Measurements from ENCODE around the gene DSE.

Gene DSE

GRCh38 chr6:116362276-116362675 lies 8.5 kb upstream of the DSE start:
- no peak for DNase-seq (ENCODE audit: low spot score)

- no peak for DNase-seq (ENCODE audit: low spot score)
These were observed 7.0 kb upstream of the DSE start for GRCh38 chr6:116363759-116364158.

DNA sequence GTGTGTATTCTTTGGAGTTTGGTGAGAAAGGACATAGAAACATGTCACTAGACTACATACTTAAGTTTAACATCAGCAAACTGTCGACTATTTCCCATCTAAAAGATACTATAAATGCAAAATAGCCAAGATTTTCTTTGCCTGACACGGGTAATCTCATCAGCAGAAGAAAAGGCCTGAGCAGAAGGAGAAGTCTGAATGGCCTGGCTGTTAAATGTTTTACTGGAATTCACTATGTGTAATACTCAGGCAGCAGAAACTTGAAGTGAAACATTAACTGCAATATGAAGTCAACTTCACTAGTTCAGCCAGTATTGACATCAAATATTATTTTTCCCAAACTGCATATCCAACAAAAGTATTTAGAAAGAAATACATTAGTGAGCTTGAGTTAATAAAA lies 6.4 kb upstream of the DSE start:
- DNase-seq (ENCODE audit: low spot score), result no peak

GRCh38 chr6:116365743-116366142 lies 5.0 kb upstream of the DSE start:
- no peak for DNase-seq (ENCODE audit: low spot score)

DNA sequence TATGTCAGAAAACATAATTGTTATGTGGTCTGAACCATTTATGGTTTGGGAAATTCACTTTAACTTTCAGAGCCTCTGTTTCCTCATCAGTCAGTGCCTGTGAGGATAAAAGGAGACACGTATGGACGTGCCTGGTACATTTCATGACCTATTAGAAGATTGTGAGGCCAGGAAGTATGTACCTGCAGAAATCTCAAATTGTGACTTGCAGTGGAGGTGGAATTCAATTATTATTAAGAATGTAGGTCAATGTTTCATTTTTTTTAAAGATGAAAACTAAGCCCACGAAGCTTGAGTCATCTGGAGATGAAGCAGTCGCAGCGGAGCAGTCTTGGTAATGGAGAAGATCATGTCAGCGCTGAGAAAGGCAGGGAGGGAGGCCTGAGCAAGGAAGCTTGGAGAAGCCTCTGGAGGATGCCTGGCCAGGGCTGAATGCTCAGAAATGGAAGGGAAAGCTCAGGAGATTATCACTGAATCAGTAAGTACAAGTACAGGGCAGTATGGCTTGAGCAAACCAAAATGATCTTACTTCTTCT lies 3.9 kb upstream of the DSE start:
- no peak for DNase-seq (ENCODE audit: low spot score)

- no peak for DNase-seq (ENCODE audit: low spot score)
These were observed 1.2 kb upstream of the DSE start for GRCh38 chr6:116369540-116369939.

DNA sequence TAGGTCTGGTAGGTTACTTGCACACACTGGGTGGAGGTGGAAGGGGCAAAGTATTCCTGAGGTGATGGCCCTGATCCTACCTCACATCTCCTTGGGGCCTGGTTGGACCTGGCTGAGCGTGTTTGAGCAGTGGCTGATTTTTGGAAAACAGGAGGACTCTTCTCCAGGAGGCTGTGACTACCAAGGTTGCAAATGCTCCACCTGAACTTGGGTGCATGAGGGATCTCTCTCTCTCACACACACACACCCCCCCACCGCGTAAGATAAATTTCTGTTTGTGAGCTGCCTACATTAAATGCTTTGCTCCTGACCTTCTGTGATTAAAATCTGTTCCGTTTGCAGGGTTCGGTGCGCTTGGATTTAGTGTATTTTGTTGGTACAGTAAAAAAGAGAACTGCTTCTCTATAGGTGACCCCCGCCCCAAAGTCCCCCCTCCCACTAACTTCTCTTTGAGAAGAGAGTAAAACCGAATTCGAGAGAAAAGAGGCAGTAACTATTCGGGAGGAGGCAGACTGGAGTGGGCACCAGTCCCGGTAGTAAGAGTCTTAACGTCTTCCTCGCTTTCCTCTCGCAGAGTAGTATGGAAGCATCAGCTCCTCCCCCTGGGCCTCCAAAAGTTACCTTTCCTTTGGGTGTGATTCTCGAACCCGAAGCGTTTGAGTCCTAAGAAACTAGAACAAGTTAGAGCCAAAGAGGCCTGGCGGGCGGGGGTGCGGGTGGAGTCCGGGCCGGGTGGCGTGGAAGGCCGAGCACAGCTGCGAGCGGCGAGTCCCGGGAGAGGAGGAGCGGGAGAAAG lies 585 bp upstream of the DSE start:
- DNase-seq (ENCODE audit: low spot score), result no peak

GRCh38 chr6:116371120-116371917 lies 572 bp downstream of the DSE start:
- DNase-seq (ENCODE audit: low spot score), result peak; percentile 41

- DNase-seq (ENCODE audit: low spot score), result no peak
These were observed 1.1 kb downstream of the DSE start for GRCh38 chr6:116371918-116372209.

- no peak for DNase-seq (ENCODE audit: low spot score)
These were observed 2.6 kb downstream of the DSE start for GRCh38 chr6:116373300-116373699.

DNA sequence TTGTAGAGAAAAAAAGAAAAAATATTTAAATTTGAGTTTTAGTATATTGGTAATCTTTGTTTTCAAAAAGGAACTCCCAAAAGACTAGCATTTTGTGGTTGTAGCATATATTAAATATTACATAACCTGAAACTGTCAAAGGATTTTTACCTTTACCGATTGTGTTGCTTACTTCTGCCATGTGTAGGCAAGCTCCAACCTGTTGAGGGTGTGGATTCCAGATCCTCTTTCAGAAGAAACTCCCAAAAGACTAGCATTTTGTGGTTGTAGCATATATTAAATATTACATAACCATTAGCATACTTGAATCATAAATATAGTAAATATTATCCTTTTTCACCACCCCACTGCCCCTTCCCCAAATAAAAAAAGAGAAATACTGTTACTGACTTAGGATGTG lies 3.2 kb downstream of the DSE start:
- no peak for DNase-seq (ENCODE audit: low spot score)

- DNase-seq (ENCODE audit: low spot score), result no peak
These were observed 3.8 kb downstream of the DSE start for GRCh38 chr6:116374586-116374985.

DNA sequence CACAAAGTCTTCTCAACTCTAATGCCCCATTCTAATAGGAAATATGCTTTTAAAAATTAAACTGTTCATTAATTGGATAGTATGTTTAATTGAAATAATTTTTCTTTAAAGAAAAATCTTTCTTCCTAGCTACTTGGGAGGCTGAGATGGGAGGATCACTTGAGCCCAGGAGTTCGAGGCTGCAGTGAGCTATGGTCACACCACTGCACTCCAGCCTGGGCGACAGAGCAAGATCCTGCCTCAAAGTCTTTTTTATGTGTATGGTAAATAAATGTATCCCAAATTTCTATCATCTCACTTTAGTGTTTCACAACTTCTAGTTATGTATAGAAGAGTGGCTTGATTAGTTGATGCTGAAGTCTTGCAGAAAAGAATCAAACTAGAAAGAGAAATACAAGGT lies 4.5 kb downstream of the DSE start:
- no peak for DNase-seq (ENCODE audit: low spot score)

- no peak for DNase-seq (ENCODE audit: low spot score)
These were observed 5.4 kb downstream of the DSE start for GRCh38 chr6:116376149-116376548.

- DNase-seq (ENCODE audit: low spot score), result no peak
These were observed 9.0 kb downstream of the DSE start for GRCh38 chr6:116379764-116380163.

DNA sequence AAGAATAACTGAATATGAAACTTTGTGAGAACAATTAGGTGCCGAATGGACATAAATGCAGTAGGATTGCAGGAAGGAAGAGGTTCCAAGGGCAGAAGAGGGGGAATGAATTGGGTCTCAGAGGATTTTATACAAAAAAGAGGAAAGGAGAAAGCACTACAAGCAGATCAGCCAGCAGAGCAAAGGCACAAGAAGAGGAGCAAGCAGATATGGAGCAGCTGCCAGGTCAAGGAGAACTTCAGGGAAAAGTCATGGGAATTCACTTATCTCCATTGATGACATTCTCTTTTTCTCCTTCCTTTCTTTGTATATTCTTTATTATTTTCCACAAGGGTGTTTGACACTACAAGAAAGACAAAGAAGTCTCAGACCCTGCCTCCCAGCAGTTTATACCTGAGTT lies 9.6 kb downstream of the DSE start:
- DNase-seq (ENCODE audit: low spot score), result no peak

GRCh38 chr6:116381000-116381399 lies 10.3 kb downstream of the DSE start:
- DNase-seq (ENCODE audit: low spot score), result no peak

DNA sequence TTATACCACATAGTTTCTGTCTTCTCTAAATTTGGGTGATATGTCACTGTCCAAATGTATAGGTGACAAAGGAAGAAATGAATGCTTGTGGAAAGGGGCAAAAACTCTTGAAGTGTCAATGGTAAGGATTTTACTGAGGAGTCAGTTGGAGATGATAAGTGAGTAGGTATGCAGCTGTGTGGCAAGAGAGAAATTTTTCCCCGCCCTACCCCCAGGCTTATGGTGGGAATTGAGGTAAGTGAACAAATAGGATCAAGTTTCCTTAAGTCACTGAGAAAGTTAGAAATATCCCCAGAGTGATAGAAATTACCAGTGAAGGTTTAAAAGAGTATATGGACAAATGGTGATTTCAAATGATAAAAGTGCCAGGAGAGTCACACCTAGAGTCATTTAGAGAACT lies 11.8 kb downstream of the DSE start:
- DNase-seq (ENCODE audit: low spot score), result no peak

- no peak for DNase-seq (ENCODE audit: low spot score)
These were observed 14.1 kb downstream of the DSE start for GRCh38 chr6:116384727-116385458.

DNA sequence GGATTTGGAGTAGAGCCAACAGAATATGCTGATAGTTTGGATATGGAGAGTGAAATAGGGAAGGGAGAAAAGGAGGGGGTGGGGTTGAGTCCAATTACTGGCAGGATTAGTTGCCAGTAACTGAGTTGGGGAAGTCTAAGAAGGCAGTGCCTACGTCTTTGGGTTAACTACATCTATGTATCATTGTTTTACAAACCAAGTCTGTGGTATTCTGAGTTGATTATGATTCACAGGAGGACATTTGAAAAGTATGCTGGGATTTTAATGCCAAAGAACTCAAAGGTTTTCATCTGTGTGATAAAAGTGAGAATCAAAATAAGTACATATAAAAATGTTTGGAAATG lies 14.7 kb downstream of the DSE start:
- DNase-seq (ENCODE audit: low spot score), result no peak

GRCh38 chr6:116385921-116386320 lies 15.2 kb downstream of the DSE start:
- no peak for DNase-seq (ENCODE audit: low spot score)

DNA sequence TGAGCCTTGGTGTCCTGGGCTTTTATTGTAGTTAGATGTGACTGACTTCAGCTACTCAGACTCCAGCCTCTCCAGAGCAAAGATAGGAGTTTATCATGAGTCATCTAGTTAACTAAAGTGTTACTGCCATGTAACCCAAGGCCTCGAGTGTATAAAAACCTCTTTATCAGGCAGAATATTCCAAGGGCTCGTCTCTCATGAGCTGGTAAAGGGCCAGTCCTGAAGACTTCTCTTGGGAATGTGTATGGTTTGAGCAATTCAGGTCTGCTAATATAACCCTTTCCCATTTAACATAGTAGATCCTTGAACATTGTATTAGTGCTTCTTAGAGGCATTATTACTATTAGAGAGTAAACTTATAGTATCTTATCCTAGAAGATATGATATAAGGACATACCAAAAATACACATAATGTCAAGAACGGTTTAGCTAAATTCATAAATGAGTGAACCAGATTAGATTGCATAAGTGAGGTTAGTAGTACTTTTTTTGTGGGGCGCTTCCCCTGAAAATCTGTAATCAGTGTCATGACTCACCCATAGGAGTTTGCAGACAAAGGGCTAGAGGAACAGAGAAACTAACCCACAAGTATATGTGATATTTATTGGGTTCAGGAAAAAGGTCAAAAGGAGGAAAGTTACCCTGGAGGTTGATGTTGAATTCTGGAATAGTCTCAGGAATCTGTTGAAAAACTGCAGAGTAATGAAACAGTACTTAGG lies 16.0 kb downstream of the DSE start:
- peak; percentile 9 for DNase-seq (ENCODE audit: low spot score)

Measured in LoVo (cell line).